GM23248 (cell line): Measurements from ENCODE around the gene IGF1R.

ENCODE experiments used
- EZH2 ChIP-seq: fragments of 200-600 bp; sonication (generic); IDR thresholded peaks from 2 replicates; pipeline ENCODE4 v1.6.1; 2018; ENCODE audit warnings: antibody characterized with exemption, mild to moderate bottlenecking; ENCODE audit not compliant: insufficient read depth, poor library complexity, severe bottlenecking
- EZH2phosphoT487 ChIP-seq: fragments of 200-600 bp; sonication (generic); IDR thresholded peaks from 2 replicates; pipeline ENCODE4 v1.6.1; 2018; ENCODE audit warnings: antibody characterized with exemption, moderate library complexity, mild to moderate bottlenecking, low read depth; ENCODE audit not compliant: insufficient read depth

GRCh38 chr15:98621021-98621420 is 27.3 kb upstream of the IGF1R start:
- no peak for TF ChIP-seq EZH2
- no peak for TF ChIP-seq EZH2phosphoT487
